NCI-H1694 treated with DMSO at 0.1 percent for 48 hours (cell line): ENCODE data around the gene GSG1L2.
A peak's percentile ranks its signal among the peaks of the same experiment; 100 is the strongest.
"Not testable (repeated sequence)": the region's sequence is repeated elsewhere in the genome, so short reads cannot be mapped to it uniquely, and the experiment has no call there.

Experiments
- DNase-seq: peaks from one replicate; lab custom pipeline; 2025; lab: John Stamatoyannopoulos, UW

GSG1L2 gene

DNA sequence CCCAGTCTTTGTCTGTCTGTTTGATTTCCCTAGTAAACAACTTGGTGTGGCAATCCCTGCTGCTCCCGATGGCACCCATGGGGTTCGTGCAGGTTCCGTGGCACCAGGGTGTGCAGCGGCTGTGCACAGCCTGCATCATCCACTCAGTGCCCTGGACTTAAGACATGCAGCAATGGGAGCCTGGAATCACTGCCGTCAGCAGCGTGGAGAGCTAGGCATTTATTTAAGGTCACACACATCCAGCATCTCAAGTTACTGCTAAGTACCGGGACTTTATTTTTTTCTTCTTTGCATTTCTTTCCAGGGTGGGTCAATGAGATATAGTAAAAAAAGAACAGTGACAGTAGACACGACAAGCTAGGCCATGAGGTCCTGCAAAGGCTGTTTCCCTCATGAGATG lies 33.3 kb downstream of the GSG1L2 start:
- no peak for DNase-seq

DNA sequence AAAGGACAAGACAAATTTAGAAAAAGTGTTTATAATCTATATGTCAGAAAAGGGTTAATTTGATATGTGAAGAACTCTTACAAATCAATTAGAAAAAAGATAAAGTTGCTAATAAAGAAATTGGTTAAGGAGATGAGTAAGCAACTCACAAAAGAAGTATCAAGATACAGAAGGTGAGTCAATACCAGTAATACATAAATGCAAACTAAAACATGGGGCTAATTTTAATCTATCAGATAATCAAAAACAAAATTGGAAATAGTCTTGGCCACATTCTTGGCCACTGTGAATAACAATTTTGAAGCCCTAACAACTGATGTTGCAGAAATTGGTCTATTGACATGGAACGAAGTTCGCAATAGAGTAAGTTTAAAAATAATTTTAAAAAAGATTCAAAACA lies 37.3 kb downstream of the GSG1L2 start:
- no peak for DNase-seq

DNA sequence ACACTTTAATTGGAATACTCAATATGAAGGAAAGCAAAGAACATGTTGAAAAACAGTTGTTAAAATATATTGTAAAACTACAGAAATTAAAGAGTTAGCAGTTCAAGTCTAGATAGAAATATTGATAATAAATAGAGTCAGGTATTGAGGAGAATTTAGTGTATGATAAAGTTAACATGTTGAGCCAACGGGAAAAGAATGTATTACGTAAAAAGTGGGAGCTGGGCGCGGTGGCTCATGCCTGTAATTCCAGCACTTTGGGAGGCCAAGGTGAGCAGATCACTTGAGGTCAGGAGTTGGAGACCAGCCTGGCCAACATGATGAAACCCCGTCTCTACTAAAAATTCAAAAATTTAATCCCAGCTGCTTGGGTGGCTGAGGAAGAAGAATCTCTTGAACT lies 38.4 kb downstream of the GSG1L2 start:
- not testable (repeated sequence) for DNase-seq

- no peak for DNase-seq
Measured at GRCh38 chr17:9783050-9783449, 38.8 kb downstream of the GSG1L2 start.

- no peak for DNase-seq
Measured at GRCh38 chr17:9780552-9780951, 41.3 kb downstream of the GSG1L2 start.

GRCh38 chr17:9776911-9777310 lies 45.0 kb downstream of the GSG1L2 start:
- DNase-seq: no peak

DNA sequence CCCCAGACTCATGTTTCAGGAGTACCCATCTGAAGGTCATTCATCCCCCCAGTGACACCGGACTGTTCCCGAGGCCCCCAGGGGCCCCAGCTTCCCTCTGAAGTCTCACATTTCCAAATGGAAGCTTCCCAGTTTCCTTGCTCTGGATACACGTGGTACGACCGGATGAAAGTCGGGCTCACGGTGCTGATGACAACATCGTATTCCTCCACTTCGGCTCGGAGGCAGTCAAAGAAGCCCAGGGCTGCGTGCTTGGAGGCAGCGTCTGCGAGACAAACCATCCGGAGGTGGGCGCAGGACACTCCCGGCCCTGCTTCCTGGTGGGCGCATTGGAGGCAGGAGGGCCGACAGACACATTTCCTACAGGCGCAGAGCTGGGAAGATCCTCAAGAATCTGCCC lies 49.2 kb downstream of the GSG1L2 start:
- no peak for DNase-seq

GRCh38 chr17:9771465-9771864 lies 50.4 kb downstream of the GSG1L2 start:
- DNase-seq: no peak

GRCh38 chr17:9769036-9769695 lies 52.7 kb downstream of the GSG1L2 start:
- DNase-seq: no peak

- DNase-seq: peak; percentile 26
Measured at GRCh38 chr17:9768381-9768934, 53.4 kb downstream of the GSG1L2 start.

DNA sequence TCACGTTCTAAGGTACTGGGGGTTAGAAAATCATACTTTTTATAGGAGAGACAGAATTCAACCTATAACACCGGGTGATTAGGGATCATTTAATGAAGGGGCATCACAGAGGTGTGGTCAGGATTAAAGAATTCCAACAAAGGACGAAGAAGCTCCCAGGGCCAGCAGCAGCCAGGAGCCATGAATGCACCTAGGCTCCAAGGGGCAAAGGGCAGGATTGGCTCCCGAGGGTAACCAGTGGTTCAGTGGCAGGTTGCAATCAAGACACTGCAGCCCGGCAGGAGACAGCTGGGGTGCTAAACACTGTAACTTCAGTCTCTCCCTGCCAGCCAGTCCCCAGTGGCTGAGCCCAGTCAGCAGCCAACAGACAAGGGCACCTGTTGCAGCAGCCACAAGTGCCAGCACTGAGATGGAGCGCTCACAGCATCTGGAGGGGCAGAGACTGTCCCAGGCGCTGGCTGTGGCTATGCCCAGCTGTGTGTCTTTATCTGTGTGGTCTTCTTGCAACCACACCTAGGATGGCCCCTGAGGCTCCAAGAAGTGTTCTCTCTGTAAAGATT lies 54.4 kb downstream of the GSG1L2 start:
- DNase-seq: no peak

GRCh38 chr17:9766970-9767369 lies 54.9 kb downstream of the GSG1L2 start:
- no peak for DNase-seq

- DNase-seq: no peak
Measured at GRCh38 chr17:9765322-9765721, 56.6 kb downstream of the GSG1L2 start.

DNA sequence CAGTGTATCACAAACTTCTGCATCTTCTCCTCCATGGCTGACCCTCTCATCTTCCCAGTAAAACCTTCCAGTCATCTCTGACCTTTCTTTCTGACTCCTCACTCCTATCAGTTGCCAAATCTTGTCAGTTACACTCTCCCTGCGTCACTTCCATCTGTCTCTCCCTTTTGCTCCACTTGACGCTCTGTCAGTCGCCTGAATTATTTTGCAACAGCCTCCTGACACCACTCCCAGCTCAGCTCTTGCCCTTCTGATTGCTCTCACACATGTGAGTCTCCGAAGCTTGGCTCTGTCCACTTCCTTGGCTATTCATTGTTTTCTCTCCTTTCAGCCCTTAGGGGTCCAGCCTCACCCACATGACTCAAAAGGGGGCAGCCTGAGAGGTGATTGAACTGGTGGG lies 58.2 kb downstream of the GSG1L2 start:
- no peak for DNase-seq

GRCh38 chr17:9760266-9760665 lies 61.6 kb downstream of the GSG1L2 start:
- DNase-seq: no peak

GRCh38 chr17:9755083-9755482 lies 66.8 kb downstream of the GSG1L2 start:
- DNase-seq: no peak
